ENCODE data around the gene TMEM200A.

DNA sequence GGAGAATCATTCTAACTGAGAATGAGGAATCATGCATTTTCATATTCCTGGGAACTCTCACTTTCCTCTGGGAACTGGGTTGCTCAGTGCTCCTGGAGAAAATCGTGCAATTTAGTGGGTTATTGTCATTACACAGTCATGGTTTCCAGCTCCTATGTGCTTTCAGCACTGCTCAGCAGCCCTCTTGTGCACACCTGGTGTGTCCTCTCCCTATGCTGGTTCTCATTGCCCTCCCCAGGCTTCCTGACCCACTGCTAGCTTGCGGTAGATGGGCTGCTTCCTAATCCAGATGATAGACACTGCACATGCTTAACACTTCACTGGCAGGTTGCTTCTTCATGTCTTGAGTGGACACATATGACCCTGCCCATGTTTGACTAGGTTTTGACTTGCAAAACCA lies 39.7 kb downstream of the TMEM200A start:
- TF ChIP-seq TCF7 (IDR thresholded peaks at IDR 0.05; ENCODE audit: borderline replicate concordance) = no peak
- TF ChIP-seq, protein P1, sequence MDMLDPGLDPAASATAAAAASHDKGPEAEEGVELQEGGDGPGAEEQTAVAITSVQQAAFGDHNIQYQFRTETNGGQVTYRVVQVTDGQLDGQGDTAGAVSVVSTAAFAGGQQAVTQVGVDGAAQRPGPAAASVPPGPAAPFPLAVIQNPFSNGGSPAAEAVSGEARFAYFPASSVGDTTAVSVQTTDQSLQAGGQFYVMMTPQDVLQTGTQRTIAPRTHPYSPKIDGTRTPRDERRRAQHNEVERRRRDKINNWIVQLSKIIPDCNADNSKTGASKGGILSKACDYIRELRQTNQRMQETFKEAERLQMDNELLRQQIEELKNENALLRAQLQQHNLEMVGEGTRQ (IDR thresholded peaks at IDR 0.05; ENCODE audit: borderline replicate concordance, low read depth, low read length) = no peak
- no peak for TF ChIP-seq POLR2AphosphoS5 (IDR thresholded peaks at IDR 0.05; ENCODE audit: low read length)
- TF ChIP-seq EZH2 (IDR thresholded peaks at IDR 0.05; ENCODE audit: borderline replicate concordance, control insufficient read depth, low read depth, low read length) = no peak
- no peak for TF ChIP-seq RCOR1 (conservative IDR thresholded peaks at IDR 0.05; ENCODE audit: low read depth, low read length)
- TF ChIP-seq, protein P2, sequence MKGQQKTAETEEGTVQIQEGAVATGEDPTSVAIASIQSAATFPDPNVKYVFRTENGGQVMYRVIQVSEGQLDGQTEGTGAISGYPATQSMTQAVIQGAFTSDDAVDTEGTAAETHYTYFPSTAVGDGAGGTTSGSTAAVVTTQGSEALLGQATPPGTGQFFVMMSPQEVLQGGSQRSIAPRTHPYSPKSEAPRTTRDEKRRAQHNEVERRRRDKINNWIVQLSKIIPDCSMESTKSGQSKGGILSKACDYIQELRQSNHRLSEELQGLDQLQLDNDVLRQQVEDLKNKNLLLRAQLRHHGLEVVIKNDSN (IDR thresholded peaks at IDR 0.05; ENCODE audit: borderline replicate concordance, extremely low read length, insufficient read depth, low read depth, low read length) = no peak
- no peak for TF ChIP-seq TARDBP (IDR thresholded peaks at IDR 0.05; ENCODE audit: borderline replicate concordance)
- TF ChIP-seq FOXK2 (IDR thresholded peaks at IDR 0.05) = no peak
- TF ChIP-seq EP300 (IDR thresholded peaks at IDR 0.05; ENCODE audit: borderline replicate concordance in 1 of 2, control insufficient read depth in 1 of 2, low read depth in 2 of 2, low read length in 2 of 2) = no peak
- TF ChIP-seq, protein P3, sequence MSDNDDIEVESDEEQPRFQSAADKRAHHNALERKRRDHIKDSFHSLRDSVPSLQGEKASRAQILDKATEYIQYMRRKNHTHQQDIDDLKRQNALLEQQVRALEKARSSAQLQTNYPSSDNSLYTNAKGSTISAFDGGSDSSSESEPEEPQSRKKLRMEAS (IDR thresholded peaks at IDR 0.05; ENCODE audit: low read depth, low read length) = no peak
- no peak for TF ChIP-seq RAD21 (IDR thresholded peaks at IDR 0.05; ENCODE audit: insufficient read depth, low read depth, low read length)
- TF ChIP-seq, protein P4, sequence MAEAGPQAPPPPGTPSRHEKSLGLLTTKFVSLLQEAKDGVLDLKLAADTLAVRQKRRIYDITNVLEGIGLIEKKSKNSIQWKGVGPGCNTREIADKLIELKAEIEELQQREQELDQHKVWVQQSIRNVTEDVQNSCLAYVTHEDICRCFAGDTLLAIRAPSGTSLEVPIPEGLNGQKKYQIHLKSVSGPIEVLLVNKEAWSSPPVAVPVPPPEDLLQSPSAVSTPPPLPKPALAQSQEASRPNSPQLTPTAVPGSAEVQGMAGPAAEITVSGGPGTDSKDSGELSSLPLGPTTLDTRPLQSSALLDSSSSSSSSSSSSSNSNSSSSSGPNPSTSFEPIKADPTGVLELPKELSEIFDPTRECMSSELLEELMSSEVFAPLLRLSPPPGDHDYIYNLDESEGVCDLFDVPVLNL (IDR thresholded peaks at IDR 0.05; ENCODE audit: low read depth, low read length) = no peak
- TF ChIP-seq, protein P5, sequence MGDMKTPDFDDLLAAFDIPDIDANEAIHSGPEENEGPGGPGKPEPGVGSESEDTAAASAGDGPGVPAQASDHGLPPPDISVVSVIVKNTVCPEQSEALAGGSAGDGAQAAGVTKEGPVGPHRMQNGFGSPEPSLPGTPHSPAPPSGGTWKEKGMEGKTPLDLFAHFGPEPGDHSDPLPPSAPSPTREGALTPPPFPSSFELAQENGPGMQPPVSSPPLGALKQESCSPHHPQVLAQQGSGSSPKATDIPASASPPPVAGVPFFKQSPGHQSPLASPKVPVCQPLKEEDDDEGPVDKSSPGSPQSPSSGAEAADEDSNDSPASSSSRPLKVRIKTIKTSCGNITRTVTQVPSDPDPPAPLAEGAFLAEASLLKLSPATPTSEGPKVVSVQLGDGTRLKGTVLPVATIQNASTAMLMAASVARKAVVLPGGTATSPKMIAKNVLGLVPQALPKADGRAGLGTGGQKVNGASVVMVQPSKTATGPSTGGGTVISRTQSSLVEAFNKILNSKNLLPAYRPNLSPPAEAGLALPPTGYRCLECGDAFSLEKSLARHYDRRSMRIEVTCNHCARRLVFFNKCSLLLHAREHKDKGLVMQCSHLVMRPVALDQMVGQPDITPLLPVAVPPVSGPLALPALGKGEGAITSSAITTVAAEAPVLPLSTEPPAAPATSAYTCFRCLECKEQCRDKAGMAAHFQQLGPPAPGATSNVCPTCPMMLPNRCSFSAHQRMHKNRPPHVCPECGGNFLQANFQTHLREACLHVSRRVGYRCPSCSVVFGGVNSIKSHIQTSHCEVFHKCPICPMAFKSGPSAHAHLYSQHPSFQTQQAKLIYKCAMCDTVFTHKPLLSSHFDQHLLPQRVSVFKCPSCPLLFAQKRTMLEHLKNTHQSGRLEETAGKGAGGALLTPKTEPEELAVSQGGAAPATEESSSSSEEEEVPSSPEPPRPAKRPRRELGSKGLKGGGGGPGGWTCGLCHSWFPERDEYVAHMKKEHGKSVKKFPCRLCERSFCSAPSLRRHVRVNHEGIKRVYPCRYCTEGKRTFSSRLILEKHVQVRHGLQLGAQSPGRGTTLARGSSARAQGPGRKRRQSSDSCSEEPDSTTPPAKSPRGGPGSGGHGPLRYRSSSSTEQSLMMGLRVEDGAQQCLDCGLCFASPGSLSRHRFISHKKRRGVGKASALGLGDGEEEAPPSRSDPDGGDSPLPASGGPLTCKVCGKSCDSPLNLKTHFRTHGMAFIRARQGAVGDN (IDR thresholded peaks at IDR 0.05) = no peak
